GM12878 (cell line): ENCODE data around the gene SRM.

Source experiments
- ESRRA ChIP-seq: IDR thresholded peaks from 2 replicates; pipeline ENCODE4 v1.6.1; 2012; ENCODE audit warnings: mild to moderate bottlenecking, low read length, improper control_type of control experiment
- IRF3 ChIP-seq: fragments of 450-650 bp; IDR thresholded peaks from 2 replicates; pipeline ENCODE4 v1.6.1; 2014; ENCODE audit warnings: mild to moderate bottlenecking
- MYC ChIP-seq: IDR thresholded peaks from 2 replicates; pipeline ENCODE4 v1.6.1; 2011; ENCODE audit warnings: mild to moderate bottlenecking, low read length, moderate library complexity, inconsistent platforms; ENCODE audit not compliant: insufficient read depth, insufficient replicate concordance, insufficient read length, severe bottlenecking
- POLR2A ChIP-seq: IDR thresholded peaks from 2 replicates; pipeline ENCODE4 v1.6.1; 2011; ENCODE audit warnings: low read depth, mild to moderate bottlenecking, low read length
- ZNF24 ChIP-seq: fragments of 450-650 bp; IDR thresholded peaks from 2 replicates; pipeline ENCODE4 v1.6.1; 2017; ENCODE audit warnings: antibody characterized with exemption, mild to moderate bottlenecking
- TF ChIP-seq, protein P1 (sequence below), 3 experiments: IDR thresholded peaks in 2 of 3; conservative IDR thresholded peaks in 1 of 3; 2 replicates each; pipeline ENCODE4 v1.5.1; 2011; ENCODE audit warnings: low read depth in 3 of 3, low read length in 3 of 3, mild to moderate bottlenecking in 3 of 3, control low read depth in 2 of 3, moderate library complexity in 2 of 3, inconsistent platforms in 1 of 3, mixed read lengths in 1 of 3; ENCODE audit not compliant: control insufficient read depth in 2 of 3, insufficient read depth in 1 of 3; ENCODE audit errors: extremely low read depth in 1 of 3

DNA sequence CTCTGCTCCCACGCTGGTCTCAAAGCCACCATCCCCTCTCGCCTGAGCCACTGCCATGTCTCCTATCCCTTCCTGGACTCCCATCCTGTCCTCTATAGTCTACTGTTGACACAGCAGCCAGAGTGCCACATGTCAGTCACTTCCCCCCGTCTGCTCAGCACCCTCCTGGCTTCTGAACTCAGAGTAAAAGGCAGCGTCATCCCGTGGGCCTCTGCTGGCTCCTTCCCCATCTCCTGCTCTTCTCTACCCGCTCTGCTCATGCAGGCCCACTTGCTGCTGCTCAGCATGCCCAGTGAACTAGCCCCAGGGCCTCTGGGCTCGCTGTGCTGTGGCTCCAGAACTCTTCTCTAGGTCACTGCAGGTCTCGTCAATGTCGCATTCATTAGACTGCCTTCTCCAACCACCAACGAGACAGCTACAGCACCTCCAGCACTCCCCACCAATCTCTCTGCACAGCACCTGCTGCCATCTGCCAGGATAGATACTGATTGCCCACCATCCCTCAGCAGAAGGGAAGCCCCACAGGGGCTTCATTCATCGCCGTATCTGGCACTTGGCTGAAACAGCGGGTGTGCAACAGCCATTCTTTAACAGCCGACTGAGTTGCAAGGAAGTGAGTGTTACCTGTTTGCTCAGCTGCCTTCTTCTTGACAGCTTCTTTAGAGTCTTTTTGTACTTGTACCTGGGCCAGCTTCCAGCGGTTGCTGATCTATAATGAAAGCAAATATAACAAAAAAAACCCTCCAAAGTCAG lies 11.8 kb upstream of the SRM start:
- TF ChIP-seq, protein P1, sequence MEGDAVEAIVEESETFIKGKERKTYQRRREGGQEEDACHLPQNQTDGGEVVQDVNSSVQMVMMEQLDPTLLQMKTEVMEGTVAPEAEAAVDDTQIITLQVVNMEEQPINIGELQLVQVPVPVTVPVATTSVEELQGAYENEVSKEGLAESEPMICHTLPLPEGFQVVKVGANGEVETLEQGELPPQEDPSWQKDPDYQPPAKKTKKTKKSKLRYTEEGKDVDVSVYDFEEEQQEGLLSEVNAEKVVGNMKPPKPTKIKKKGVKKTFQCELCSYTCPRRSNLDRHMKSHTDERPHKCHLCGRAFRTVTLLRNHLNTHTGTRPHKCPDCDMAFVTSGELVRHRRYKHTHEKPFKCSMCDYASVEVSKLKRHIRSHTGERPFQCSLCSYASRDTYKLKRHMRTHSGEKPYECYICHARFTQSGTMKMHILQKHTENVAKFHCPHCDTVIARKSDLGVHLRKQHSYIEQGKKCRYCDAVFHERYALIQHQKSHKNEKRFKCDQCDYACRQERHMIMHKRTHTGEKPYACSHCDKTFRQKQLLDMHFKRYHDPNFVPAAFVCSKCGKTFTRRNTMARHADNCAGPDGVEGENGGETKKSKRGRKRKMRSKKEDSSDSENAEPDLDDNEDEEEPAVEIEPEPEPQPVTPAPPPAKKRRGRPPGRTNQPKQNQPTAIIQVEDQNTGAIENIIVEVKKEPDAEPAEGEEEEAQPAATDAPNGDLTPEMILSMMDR (IDR thresholded peaks at IDR 0.05 in 2 of 3, conservative IDR thresholded peaks at IDR 0.05 in 1 of 3; ENCODE audit: control insufficient read depth in 2 of 3, extremely low read depth in 1 of 3, insufficient read depth in 1 of 3, low read depth in 3 of 3, low read length in 3 of 3), result no peak
- TF ChIP-seq ESRRA, result no peak
- TF ChIP-seq MYC, result no peak
- TF ChIP-seq IRF3, result no peak
- TF ChIP-seq POLR2A, result no peak
- no peak for TF ChIP-seq ZNF24
